Forelimb muscle (tissue), 1 donor: ENCODE measurements around the gene SPTLC1. TPM values are rescaled to one million over a fixed set of nuclear protein-coding genes. Genes with fewer than 3 reads are reported as not detected.
"Not testable (repeated sequence)": the region's sequence is repeated elsewhere in the genome, so short reads cannot be mapped to it uniquely, and the experiment has no call there.

ENCODE experiments used
- DNase-seq: peaks from one replicate; pipeline ENCODE4 v3.0.0-alpha.2; 2013; ENCODE audit warnings: low read depth
- polyA plus RNA-seq: library from polyadenylated mRNA; unstranded; fragments of 120-200 nt; gene quantifications from one replicate; pipeline ENCODE4 v1.2.1, GENCODE V29; 2013; ENCODE audit not compliant: insufficient read length

SPTLC1 gene
- polyA plus RNA-seq, 1 donor = 41.0 TPM

GRCh38 chr9:92141144-92142129, 26.2 kb upstream of the SPTLC1 start:
- DNase-seq = no peak

- DNase-seq = no peak
Measured at GRCh38 chr9:92140754-92141143, 25.5 kb upstream of the SPTLC1 start.

- DNase-seq = no peak
Measured at GRCh38 chr9:92140074-92140753, 25.0 kb upstream of the SPTLC1 start.

- not testable (repeated sequence) for DNase-seq
Measured at GRCh38 chr9:92138960-92139540, 23.8 kb upstream of the SPTLC1 start.

GRCh38 chr9:92138157-92138959, 23.1 kb upstream of the SPTLC1 start:
- DNase-seq = no peak

- DNase-seq = no peak
Measured at GRCh38 chr9:92136184-92136858, 21.1 kb upstream of the SPTLC1 start.

- no peak for DNase-seq
Measured at GRCh38 chr9:92135576-92135975, 20.4 kb upstream of the SPTLC1 start.

GRCh38 chr9:92133949-92134604, 18.9 kb upstream of the SPTLC1 start:
- no peak for DNase-seq

GRCh38 chr9:92132913-92133312, 17.7 kb upstream of the SPTLC1 start:
- DNase-seq = not testable (repeated sequence)

GRCh38 chr9:92132501-92132900, 17.3 kb upstream of the SPTLC1 start:
- no peak for DNase-seq

GRCh38 chr9:92122800-92123199, 7.6 kb upstream of the SPTLC1 start:
- no peak for DNase-seq

- DNase-seq = no peak
Measured at GRCh38 chr9:92122061-92122460, 6.8 kb upstream of the SPTLC1 start.

- no peak for DNase-seq
Measured at GRCh38 chr9:92121265-92121664, 6.1 kb upstream of the SPTLC1 start.

GRCh38 chr9:92120138-92120537, 4.9 kb upstream of the SPTLC1 start:
- DNase-seq = no peak

- DNase-seq = no peak
Measured at GRCh38 chr9:92119586-92119985, 4.4 kb upstream of the SPTLC1 start.

GRCh38 chr9:92108122-92108521, 7.1 kb downstream of the SPTLC1 start:
- DNase-seq = no peak

- not testable (repeated sequence) for DNase-seq
Measured at GRCh38 chr9:92105446-92106225, 9.6 kb downstream of the SPTLC1 start.

- not testable (repeated sequence) for DNase-seq
Measured at GRCh38 chr9:92103601-92104000, 11.6 kb downstream of the SPTLC1 start.

GRCh38 chr9:92100237-92100911, 14.8 kb downstream of the SPTLC1 start:
- no peak for DNase-seq
